Right renal pelvis (tissue), 4 donors: ENCODE data around the gene SPTBN2. TPM values are rescaled to one million over a fixed set of nuclear protein-coding genes. Genes with fewer than 3 reads are reported as not detected.
"Not testable (repeated sequence)": the region's sequence is repeated elsewhere in the genome, so short reads cannot be mapped to it uniquely, and the experiment has no call there.

Source experiments
- DNase-seq, 4 donors: peaks; one replicate each; pipeline ENCODE4 v3.0.0-alpha.2; 2013; ENCODE audit warnings: low read depth in 4 of 4, low spot score in 3 of 4, missing footprints in 1 of 4
- polyA plus RNA-seq, 4 donors: library from polyadenylated mRNA; unstranded; fragments of 120-200 nt; gene quantifications; one replicate each; pipeline ENCODE4 v1.2.1, GENCODE V29; 2013; ENCODE audit not compliant: insufficient read length in 4 of 4

Gene SPTBN2
- polyA plus RNA-seq, 4 donors, result 48.0 to 59.4 (median 52.8) TPM

DNA sequence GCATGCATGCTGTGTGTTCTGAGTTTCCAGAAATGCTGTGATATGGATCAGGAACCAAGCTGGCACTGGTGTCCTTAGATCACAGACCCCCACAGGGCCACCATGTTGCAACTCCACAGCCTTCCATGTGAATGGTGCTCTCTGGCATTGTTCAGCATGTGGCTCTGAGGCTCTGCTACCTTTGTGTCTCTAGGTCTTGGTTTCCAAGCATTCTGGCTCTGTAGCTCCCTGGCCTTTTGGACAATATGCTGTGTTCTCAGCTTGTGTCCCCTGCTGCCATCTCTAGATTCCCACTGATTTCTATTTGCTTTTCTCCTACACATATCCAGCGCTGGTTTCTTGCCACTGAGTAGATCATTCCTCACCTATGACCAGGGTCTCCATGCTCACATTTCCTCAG lies 3.9 kb downstream of the SPTBN2 start:
- no peak for DNase-seq

DNA sequence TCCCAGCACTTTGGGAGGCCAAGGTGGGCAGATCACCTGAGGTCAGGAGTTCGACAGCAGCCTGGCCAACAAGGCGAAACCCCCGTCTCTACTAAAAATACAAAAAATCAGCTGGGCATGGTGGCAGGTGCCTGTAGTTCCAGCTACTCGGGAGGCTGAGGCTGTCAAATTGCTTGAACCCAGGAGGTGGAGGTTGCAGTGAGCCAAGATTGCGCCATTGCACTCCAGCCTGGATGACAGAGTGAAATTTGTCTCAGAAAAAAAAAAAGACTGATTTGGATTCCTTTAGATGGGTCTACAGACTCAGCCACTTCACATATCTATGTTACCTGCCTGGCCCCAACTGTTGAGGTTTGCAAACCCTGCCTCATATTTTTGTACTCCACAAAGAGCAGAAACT lies 4.8 kb downstream of the SPTBN2 start:
- not testable (repeated sequence) for DNase-seq

DNA sequence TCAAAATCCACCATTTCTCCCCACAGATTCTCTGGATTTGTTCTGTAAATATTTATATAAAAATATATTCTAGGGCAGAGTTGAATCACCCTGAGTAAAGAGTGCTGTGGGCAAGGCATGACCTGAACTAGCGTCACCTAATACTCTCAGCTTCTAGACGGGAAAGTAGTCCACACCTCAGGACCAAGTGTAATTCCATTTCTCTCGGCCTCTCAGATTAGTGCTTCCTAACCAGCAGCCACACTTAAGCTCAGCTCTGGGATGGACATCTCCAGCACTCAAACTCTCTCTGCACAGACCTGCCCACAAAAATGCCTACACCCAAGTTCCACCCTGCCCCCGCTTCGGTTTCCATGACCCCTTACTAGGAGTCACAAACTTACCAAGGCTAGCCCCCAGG lies 5.3 kb downstream of the SPTBN2 start:
- DNase-seq, result no peak

DNA sequence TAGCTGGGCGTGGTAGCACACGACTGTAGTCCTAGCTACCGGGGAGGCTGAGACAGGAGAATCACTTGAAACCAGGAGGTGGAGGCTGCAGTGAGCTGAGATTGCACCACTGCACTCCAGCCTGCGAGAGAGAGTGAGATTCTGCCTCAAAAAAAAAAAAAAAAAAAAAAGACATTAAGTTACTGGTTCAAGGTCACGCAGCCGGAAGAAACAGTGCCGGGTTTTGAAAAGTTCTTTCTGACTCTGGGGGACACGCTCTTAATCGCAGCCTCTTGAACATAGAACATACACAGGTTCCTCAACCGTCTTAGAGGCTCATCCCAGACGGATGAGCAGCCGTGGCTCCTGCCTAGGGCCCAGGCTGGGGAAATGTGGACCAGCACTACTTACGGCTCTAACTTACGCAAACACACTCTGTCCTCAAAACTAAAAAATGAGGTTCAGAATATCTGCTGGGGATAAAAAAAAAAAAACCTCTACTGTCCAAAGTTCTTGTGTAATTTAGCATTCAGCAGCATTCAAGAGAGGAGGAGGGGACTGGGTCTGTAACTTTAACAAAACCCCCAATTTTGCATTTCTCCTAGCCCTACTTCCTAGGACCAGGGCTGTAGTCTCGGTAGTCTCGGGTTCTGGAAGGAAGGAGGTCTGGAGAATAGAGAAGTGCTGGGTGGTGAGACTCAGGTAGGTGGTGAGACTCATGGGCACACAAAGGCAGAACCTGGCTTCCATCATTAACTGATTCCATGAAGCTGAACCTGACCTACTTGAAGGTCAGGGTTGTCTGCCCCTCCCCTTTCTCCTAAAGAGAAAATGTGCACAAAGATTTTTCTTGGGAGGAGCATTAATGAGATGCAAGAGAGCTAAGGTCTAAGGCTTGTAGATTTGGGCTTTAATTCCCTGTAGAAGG lies 6.0 kb downstream of the SPTBN2 start:
- DNase-seq, result no peak

DNA sequence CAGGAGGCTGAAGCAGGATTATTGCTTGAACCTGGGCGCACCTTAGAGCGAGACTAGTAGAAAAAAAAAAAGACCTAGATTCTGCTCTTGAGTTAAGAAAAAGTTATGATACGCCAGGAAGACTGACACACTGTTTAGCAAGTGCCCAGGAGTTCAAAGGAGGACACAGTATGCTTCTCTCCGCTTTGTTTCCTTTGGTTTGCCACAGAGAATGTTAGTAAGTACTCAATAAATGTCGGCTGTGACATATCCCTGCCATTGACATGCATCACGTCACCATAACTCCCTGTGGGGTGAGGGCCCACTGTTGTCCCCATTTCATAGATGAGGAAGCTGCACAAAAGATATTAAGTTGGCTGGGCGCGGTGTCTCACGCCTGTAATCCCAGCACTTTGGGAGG lies 7.1 kb downstream of the SPTBN2 start:
- no peak for DNase-seq

DNA sequence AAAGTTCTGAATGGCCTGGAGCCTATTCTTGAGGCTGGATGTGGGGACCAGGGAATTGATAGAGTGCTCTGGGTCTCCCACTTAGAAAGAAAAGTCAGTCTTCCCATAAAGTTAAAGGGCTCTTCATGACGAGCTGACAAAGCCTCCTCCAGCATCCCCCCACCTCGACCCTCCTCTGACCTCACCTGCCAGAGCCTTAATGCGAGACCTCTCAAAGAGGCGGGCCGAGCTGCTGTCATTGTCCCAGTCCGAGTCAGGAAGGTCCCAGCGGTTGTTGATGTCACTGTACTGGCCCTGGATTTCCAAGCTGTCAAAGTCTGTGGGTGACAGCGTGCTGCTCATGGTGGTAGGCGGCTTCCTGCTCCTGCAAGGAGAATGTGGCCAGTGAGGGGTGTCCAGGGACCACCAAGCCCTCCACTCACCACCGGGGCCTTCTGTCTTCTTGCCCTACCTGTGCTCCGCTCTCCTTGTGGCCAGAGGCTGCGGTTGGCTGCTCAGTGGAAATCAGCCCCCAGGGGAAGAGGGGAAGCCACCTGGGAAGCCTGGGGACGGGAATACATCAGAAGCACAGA lies 8.0 kb downstream of the SPTBN2 start:
- no peak for DNase-seq

DNA sequence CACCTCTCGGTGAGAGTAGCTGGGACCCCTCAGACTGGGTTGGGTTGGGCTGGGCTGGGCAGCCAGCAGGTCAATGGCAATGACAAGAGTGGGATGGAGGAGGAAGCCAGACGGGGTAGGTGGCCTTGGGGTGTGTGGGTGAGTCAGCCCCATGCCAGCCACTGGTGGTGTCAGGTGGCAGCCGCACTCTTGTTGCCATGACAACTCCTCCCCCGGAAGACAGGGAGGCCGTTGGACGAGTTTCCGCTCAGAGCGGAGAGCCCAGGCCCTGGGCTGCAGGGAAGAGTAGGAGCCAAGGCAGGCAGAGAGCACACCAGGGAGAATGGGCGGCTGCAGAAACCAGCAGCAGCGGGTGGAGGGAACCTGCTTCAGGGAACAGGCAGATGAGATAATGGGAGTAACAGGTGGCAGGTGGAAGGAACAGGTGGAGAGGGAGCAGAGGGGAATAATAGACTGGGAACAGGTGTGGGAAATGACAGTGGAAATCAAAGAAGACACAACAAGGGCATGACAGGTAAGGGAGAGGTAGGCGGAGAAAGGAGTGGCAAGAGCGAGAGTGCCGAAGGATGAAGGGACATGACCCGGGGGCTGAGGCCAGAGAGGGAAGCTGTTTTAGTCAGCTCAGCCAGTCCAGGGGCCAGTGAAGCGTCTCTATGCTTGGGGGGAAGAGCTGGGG lies 8.7 kb downstream of the SPTBN2 start:
- peak in 1 of 4 donors; percentile 65 for DNase-seq

DNA sequence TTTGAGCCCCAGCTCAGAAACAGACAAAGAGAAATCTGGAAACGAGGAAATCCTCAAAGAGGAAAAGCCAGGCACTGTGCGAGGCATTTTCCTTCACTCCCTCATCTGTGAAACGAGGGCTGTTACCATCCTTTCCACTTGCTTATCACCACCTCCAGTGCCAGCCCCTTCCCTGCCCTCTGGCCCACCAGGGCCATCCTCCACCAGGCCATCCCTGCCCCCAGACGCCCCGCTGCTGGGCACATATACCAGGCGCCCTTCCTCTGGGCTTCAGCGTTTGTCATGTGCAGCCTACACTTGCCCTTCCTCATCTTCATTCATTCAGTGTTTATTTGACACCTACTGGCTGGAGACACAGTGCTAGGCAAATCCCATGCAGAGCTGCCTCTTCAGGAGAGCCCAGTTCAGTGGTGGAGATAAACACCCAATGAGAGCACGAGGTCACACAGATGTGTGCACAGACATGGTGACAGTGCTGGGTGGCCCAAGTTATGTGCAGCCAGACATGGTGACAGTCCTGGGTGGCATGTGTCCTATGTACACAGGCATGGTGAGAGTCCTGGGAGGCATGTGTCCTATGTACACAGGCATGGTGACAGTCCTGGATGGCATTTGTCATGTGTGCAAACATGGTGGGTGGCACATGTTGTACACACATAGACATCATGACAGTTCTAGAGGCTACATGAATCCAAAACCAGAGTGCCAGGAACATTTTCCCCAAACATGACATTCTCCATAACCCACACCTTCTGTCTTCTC lies 9.7 kb downstream of the SPTBN2 start:
- DNase-seq, result no peak

DNA sequence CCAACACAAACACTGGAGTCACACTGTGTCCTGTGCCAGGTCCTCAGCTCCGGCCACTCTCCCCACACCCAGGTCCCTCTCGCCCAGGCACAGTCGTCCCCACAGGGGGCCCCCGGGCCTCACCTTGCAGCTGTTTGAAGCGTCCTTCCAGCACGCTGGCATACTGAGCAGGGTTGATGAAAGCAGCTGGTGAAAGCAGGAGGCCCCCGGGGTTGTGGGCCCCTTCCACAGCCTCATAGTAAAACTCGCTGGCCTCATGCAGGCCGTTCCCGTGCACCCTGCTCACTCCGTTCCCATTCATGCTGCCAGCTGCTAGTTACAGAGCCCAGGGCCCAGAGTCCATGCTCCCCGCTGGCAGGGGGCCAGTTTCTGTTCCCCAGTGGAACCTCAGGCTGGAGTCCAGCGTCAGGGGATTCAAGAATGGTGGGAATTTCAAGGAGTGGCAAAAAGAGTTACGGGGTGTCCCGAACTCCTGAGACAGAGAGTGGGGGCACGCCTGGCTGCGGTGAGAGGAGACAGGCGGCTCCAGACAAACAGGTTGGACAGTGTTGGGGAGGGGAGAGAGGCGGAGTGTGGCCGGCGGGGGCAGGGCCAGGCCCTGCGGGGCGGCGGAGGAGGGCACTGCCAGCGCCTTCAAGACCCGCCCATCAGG lies 10.6 kb downstream of the SPTBN2 start:
- DNase-seq, result peak in 1 of 4 donors; percentile 56

DNA sequence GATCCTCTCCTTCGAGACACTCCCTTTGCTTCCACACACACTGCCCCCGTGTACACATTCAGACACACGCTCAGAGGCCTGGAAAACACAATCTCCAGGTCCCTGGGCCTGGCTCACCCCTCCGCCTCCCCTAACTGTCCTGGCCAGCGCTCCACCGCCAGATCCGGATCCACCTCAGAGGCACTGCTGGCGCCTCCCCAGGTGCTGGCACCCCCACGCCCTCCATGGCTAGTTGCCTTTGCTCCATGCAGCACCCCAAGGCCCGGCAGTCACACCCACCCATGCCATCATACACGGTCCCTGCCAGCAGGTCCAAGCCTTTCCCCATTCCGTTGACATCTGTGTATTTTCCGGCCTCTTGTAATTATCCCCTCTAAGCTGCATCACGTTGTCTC lies 11.1 kb downstream of the SPTBN2 start:
- no peak for DNase-seq

DNA sequence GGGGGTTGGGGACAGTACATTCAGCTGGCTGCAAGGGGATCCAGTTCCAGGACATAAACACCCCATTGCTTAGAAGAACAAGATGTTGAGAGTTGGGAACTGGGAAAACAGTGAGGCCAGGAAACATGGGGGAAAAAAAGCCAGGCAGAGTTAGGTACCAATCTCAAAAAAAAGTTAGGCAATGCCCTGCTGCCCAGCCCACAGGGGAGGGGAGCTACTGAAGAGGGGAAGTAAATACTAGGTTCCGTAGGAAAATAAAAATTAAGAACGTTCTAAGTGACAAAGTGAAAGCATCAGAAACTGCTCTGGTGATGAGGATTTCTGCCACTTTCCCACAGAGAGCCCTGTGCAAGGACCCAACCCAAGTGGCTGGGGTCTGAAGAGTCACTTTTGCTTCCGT lies 12.0 kb downstream of the SPTBN2 start:
- no peak for DNase-seq

DNA sequence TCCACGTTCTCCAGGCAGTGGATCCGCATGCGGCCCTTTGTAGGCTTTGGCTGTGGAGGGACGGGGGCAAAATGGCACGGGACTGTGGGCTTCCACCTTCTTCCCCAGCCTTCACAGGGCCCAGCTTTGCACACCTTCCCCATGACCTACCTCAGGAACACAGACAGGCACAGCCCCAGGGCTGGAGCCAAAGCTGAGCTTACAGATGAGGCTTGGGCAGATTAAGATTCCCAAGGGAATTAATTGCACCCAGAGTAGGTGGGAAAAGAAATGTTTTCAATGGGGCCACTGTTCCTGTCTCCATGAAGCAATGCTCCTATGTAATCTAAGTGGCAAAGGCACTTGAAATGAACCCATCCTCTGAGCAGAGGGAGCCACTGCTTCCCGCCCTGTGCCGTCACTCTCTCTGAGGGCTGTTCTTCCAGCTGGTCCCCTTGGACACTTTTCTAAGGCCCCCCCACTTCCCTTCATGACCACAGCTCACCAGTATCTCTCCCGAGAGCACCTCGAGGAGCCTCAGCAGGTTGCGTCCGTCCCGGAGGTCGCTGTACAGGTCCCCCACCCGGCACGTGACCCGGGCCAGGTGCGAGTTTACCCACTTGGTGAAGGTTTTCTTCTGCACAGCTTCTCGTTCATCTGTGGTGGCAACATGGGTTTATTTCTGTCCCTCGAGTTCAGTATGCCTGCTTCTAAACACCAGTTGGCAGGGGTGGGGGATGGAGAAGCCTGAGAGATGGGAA lies 13.5 kb downstream of the SPTBN2 start:
- no peak for DNase-seq

DNA sequence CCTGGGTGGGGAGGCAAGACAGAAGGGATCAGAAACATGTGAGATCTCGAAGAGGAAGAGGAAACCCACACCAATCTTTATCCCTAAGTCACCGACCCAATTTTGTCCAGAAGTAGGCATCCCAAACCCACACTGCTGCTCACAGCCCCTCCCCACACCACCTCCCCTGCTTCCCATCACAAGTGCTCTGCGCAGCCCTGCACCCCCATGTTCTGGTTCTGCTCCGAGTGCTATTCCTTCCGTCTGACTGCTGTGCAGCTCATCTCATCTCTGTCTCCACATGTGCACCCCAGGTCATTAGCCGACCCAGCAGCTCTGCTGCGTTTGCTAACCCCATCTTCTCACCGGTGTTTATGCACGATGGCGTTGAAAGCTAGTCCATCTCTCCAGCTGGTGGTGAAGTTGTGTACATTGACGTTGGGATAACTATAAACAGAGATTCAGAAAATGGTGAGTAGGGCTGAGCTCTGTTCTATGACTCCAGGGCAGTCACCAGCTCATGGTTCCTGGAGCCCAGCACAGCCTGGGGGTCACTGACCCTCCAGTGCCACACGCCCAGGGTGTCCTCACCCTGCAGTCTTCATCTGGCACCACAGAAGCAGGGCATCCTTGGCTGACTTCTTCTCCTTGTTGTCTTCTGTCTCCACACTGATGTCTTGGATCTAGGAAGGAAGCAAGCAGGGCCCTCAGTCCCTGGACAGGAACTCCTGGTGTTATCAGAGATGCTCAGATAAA lies 15.1 kb downstream of the SPTBN2 start:
- no peak for DNase-seq

DNA sequence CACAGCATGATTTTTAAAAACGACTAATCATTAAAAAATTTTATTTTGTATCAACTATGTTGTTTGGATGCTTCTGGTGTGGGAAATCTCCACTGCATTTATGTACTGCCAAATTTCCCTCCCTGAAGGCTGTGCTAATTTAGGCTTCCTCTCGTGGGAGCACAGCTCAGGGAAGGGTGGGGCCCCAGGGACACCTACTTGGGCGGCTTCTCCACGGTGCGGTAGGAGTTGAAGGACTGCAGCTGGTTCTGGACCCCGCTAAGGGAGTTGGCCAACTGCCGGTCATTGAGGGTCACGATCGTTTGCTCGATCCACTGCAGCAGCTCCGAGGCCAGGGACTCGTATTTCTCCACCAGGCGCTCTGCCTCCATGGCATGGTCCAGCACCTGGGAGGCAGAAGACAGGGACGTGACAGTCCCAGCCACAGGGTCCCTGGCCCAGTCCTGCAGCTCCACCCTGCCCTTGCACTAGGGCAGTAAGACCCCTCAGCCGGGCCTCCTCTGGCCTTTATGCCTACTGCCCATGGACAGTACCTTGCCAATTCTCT lies 18.6 kb downstream of the SPTBN2 start:
- no peak for DNase-seq

DNA sequence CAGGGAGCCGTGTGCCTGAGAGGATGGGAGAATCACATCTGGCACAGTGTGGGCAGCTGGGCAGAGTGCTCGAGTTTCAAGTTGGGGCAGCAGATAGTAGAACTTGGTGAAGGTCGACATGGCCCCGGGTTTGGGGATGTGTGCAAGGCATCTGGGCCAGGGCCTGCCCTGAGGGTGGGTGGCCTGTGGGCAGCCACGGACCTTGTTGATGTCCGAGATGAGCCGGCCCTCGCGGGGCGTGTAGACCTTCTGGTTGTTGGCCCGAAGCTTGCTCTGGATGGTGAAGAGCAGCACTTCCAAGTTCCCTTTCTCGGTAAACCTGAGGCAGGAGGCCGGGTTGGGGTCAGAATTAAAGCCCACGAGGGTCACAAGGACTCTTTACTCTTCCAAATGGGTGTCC lies 20.3 kb downstream of the SPTBN2 start:
- DNase-seq, result no peak

DNA sequence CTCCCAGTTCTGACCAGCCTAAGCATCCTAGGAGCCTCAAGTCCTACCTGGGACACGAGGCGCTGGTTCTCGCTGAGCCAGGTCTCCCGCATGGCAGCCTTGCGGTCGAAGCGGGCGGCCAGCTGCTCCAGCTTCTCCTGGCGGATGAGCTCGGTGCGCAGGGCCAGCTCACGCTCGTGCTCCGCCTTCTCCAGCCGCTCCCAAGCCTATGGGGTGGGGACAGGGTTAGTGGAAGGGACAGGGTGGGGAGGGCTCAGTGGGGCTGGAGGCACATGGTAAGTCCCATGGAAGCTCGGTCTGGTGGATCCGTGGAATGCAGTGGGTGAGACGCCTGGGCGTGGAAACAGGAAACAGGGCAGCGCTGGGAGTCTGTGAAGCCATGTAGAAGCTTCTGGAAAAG lies 20.9 kb downstream of the SPTBN2 start:
- no peak for DNase-seq

DNA sequence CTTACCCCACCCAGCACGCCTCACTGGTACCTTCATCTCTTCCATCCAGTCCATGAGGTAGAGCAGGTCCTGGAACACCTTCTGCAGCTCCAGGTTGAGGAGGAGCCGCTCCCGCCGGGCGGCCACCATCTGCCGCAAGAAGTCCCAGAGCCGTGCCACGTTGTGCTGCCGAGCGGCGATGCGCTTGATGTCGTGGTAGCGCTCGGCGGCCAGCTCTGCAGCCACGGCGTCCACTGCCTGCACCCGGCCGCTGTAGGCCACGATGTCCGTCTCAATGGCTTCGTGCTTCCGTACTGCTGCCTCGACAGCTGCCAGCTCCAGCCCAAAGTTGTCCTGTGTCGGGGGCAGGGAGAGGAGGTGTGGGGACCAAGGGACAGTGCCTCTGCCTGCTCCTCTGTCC lies 21.5 kb downstream of the SPTBN2 start:
- no peak for DNase-seq

DNA sequence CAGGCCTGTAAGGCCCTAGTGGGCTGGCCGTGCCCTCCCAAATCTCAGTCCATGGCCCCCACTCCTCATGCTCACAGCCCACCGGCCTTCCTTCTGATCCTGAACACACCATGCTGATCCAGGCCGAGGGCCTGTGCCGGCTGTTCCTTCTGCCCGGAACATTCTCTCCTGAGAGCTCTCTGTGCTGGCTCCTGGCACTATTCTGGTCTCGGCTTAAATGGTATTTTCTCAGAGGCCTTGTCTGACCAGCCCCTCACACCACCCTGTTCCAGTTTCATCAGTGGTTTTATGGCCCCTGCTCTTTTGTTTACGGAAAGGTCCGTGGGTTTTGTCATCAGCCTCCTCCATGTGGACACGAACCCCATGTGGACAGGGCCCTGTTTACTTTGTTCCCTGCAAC lies 22.0 kb downstream of the SPTBN2 start:
- no peak for DNase-seq
